Measurements from ENCODE around the gene ARRB1. TPM values are rescaled to one million over a fixed set of nuclear protein-coding genes. Genes with fewer than 3 reads are reported as not detected.

ARRB1 gene
- total and polyA plus RNA-seq, 9 of the 15 experiments (the other 6 are each of a cell fraction or from before 2014, with no cell fraction given) = 6.6 to 45.4 (median 28.5) TPM

DNA sequence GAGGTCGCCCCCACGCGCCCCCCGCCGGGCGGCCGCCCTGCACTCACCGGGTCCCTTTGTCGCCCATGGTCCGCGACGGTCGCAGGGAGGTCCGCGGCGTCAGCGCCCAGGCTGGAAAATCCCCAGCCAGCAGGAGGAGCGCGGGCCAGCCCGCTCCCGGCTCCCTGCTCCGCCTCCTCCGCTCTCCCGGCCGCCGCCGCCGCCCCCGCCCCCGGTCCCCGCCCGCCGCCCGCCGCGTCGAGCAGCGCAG is at the start of gene ARRB1 (continued):
- TF ChIP-seq HMGXB4 (CRISPR knock-in tag; IDR thresholded peaks at IDR 0.05) (0 out of 2 replicates have a peak, but pooled peaks have one; percentile 61), CCNT2 (IDR thresholded peaks at IDR 0.05; ENCODE audit: borderline replicate concordance, extremely low read depth, insufficient read length, low read depth, low read length) (peak; percentile 33), UBTF (IDR thresholded peaks at IDR 0.05; ENCODE audit: borderline replicate concordance in 1 of 2, low read depth in 2 of 2, low read length in 2 of 2) (peak in 1 of 2 experiments; percentile 74; a peak in 1 of 4 replicates), CREB1 (IDR thresholded peaks at IDR 0.05) (0 out of 2 replicates have a peak, but pooled peaks have one; percentile 68), CREB1 (CRISPR knock-in tag; IDR thresholded peaks at IDR 0.05) (peak; percentile 57; the same call in 1 of the 2 replicates), ZKSCAN1 (IDR thresholded peaks at IDR 0.05; ENCODE audit: low read depth, low read length) (no peak), SMC3 (conservative IDR thresholded peaks at IDR 0.05; ENCODE audit: insufficient read depth, low read depth, low read length) (no peak), ZEB2 (IDR thresholded peaks at IDR 0.05) (no peak), ZNF133 (CRISPR knock-in tag; IDR thresholded peaks at IDR 0.05) (no peak), MBD2 (IDR thresholded peaks at IDR 0.05; ENCODE audit: borderline replicate concordance, low read depth) (peak; percentile 6; the same call in 1 of the 2 replicates), CHD1 (IDR thresholded peaks at IDR 0.05; ENCODE audit: low read length) (no peak), HIVEP1 (CRISPR knock-in tag; IDR thresholded peaks at IDR 0.05) (peak; percentile 56; the same call in 1 of the 2 replicates), NONO (IDR thresholded peaks at IDR 0.05; ENCODE audit: low read depth in 2 of 2, low read length in 1 of 2) (peak in 1 of 2 experiments; percentile 28; a peak in 1 of 4 replicates), TRIM28 (IDR thresholded peaks at IDR 0.05) (no peak), ZNF507 (tag; conservative IDR thresholded peaks at IDR 0.05) (no peak), ZBTB7A (IDR thresholded peaks at IDR 0.05; ENCODE audit: borderline replicate concordance, control insufficient read depth, low read depth, low read length) (peak; percentile 93), ILK (tag; IDR thresholded peaks at IDR 0.05; ENCODE audit: borderline replicate concordance, low read depth) (no peak), FOXA3 (CRISPR knock-in tag; conservative IDR thresholded peaks at IDR 0.05 in 1 of 2, IDR thresholded peaks at IDR 0.05 in 1 of 2) (no peak)
- TF ChIP-seq, protein P1, sequence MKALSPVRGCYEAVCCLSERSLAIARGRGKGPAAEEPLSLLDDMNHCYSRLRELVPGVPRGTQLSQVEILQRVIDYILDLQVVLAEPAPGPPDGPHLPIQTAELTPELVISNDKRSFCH (CRISPR knock-in tag; IDR thresholded peaks at IDR 0.05) = no peak
- TF ChIP-seq, protein P1 (tag; IDR thresholded peaks at IDR 0.05) = no peak
- TF ChIP-seq, protein P2, sequence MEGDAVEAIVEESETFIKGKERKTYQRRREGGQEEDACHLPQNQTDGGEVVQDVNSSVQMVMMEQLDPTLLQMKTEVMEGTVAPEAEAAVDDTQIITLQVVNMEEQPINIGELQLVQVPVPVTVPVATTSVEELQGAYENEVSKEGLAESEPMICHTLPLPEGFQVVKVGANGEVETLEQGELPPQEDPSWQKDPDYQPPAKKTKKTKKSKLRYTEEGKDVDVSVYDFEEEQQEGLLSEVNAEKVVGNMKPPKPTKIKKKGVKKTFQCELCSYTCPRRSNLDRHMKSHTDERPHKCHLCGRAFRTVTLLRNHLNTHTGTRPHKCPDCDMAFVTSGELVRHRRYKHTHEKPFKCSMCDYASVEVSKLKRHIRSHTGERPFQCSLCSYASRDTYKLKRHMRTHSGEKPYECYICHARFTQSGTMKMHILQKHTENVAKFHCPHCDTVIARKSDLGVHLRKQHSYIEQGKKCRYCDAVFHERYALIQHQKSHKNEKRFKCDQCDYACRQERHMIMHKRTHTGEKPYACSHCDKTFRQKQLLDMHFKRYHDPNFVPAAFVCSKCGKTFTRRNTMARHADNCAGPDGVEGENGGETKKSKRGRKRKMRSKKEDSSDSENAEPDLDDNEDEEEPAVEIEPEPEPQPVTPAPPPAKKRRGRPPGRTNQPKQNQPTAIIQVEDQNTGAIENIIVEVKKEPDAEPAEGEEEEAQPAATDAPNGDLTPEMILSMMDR (IDR thresholded peaks at IDR 0.05 in 2 of 3, conservative IDR thresholded peaks at IDR 0.05 in 1 of 3; ENCODE audit: insufficient read depth in 2 of 3, low read depth in 1 of 3, low read length in 3 of 3) = peak in 2 of 3 experiments; percentile 10 to 21; a peak in 2 of 6 replicates
